GM08714 (cell line): ENCODE data around the gene SASH3.
A peak's percentile ranks its signal among the peaks of the same experiment; 100 is the strongest.
"Not testable (repeated sequence)": the region's sequence is repeated elsewhere in the genome, so short reads cannot be mapped to it uniquely, and the experiment has no call there.

Experiments
- H3K4me3 ChIP-seq: fragments of 200-500 bp; sonication (Bioruptor generic); 2 replicates; pipeline ENCODE4 v1.5.1; 2014; ENCODE audit warnings: mild to moderate bottlenecking, low read length, inconsistent platforms
- ZNF274 ChIP-seq: IDR thresholded peaks from 2 replicates; pipeline ENCODE4 v1.6.1; 2012; ENCODE audit warnings: mild to moderate bottlenecking, low read depth, low read length

SASH3 gene

DNA sequence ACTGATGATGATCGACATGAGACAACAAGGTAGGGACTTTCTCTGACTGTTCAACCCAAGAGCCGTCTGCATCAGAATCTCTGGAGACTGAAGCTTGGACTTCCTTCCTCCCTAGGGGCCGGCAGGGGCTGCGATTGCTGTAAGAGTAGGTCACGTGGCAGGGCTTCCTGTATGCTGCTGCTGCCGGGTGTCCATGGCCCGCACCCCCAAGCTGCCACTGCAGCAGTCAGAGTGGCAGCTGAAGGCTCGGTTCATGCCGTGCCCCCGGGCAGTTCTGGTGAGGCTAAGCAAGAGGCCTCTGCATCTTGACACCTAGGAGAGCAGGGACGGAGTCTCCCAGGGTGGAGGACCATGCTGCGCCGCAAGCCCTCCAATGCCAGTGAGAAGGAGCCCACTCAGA lies at the start of gene SASH3:
SASH3 (plus strand) TSS at position 203 of the 400 bp plus-strand sequence; CDS start at position 352, 149 bp downstream.
- peak within 1 kb of the TSS; percentile 73 for H3K4me3 ChIP-seq
- TF ChIP-seq ZNF274 = no peak

GRCh38 chrX:129731228-129731627 lies 48.5 kb upstream of the SASH3 start:
- no peak overlapping the region for H3K4me3 ChIP-seq
- TF ChIP-seq ZNF274 = no peak

GRCh38 chrX:129732857-129733256 lies 46.9 kb upstream of the SASH3 start:
- TF ChIP-seq ZNF274 = no peak
- H3K4me3 ChIP-seq = no peak overlapping the region

DNA sequence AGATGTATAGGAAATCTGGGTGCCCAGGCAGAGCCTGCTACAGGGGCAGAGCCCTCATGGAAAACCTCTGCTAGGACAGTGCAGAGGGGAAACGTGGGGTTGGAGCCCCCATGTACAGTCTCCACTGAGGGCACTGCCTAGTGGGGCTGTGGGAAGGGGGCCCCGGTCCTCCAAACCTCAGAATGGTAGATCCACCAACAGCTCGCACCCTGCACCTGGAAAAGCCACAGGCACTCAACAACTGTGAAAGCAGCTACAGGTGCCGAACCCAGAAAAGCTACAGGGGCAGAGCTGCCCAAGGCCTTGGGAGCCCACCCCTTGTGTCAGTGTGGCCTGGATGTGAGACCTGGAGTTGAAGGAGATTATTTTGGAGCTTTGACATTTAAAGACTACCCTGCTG lies 46.4 kb upstream of the SASH3 start:
- no peak overlapping the region for H3K4me3 ChIP-seq
- TF ChIP-seq ZNF274 = no peak

DNA sequence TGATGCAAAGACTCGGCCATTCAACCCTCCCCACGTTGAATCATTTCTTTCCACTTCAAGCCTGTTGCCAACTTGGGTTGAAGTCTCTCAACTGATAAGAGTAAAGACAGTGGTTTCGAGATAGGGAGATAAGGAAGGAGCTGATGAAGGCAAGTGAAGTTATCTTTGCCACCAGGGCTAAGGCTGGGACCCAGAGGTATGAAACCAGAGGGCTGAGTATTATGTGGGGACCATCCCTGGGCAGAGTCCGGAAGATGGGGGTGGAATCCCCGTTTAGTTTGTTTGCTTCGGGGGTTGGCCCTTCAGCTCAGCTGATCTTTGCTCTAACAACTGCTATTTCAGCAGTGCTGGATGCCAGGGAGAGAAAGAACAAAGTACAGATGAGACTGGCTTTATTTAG lies 43.3 kb upstream of the SASH3 start:
- no peak for TF ChIP-seq ZNF274
- H3K4me3 ChIP-seq = no peak overlapping the region

DNA sequence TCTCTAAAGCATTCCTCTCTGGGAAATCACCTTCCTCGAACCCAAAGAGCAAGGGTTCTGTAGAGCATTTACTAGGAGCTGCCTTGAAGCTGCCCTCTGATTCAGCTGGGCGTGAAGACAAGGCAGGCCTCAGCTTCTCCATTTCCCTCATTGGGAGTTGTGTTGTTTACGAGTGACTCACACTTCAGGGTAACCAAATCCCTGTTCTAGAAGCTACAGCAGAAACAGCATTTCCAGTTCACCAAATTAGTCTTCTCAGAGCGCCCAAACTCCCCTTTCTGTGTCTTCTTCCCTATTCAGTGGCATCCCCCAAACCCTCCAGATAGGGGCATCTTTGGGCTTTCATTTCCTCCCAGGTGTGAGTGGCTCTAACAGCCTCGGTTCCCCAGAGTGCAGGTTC lies 41.8 kb upstream of the SASH3 start:
- H3K4me3 ChIP-seq = no peak overlapping the region
- no peak for TF ChIP-seq ZNF274

GRCh38 chrX:129738466-129739308 lies 41.1 kb upstream of the SASH3 start, which contains the start of gene XPNPEP2:
TSS of gene XPNPEP2 (plus strand) at chrX:129738979. CDS start at chrX:129739214, 235 bp downstream.
- no peak for TF ChIP-seq ZNF274
- H3K4me3 ChIP-seq = no peak within 1 kb of the TSS

- no peak overlapping the region for H3K4me3 ChIP-seq
- TF ChIP-seq ZNF274 = no peak
Measured at GRCh38 chrX:129739578-129739977, 40.2 kb upstream of the SASH3 start.

- no peak for TF ChIP-seq ZNF274
- H3K4me3 ChIP-seq = no peak overlapping the region
Measured at GRCh38 chrX:129741880-129742758, 37.6 kb upstream of the SASH3 start.

- not testable (repeated sequence) for H3K4me3 ChIP-seq
Measured at GRCh38 chrX:129742759-129743152, 37.0 kb upstream of the SASH3 start.

- no peak overlapping the region for H3K4me3 ChIP-seq
- no peak for TF ChIP-seq ZNF274
Measured at GRCh38 chrX:129743821-129744220, 35.9 kb upstream of the SASH3 start.

GRCh38 chrX:129744861-129745321 lies 34.9 kb upstream of the SASH3 start:
- TF ChIP-seq ZNF274 = no peak
- H3K4me3 ChIP-seq = no peak overlapping the region

GRCh38 chrX:129746557-129747470 lies 32.9 kb upstream of the SASH3 start:
- no peak for TF ChIP-seq ZNF274
- H3K4me3 ChIP-seq = no peak overlapping the region

DNA sequence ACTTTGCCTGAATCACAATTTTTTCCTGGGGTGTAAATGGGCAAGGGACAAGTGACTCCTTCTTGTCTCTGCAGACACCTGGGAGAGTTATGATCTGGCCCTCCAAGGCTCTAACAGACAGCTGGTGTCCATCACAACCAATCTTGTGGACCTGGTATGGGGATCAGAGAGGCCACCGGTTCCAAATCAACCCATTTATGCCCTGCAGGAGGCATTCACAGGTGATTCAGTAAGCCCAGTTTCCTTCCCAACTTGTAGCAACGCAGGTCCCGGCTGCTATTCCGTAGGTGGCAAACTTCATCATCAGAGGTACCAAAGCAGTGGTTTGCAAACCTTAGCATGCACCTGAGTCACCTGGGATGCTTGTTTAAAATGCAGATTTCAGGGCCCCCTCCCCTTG lies 32.2 kb upstream of the SASH3 start:
- H3K4me3 ChIP-seq = no peak overlapping the region
- TF ChIP-seq ZNF274 = no peak

- H3K4me3 ChIP-seq = no peak overlapping the region
- TF ChIP-seq ZNF274 = no peak
Measured at GRCh38 chrX:129748305-129748704, 31.4 kb upstream of the SASH3 start.
